Natural killer cell treated with Interleukin-12 subunit alpha and Interleukin-12 subunit beta and Interleukin-15 and Interleukin-18, amount 100 ng/mL, for 72 hours (primary cell): Measurements from ENCODE around the gene MRPS33. TPM values are rescaled to one million over a fixed set of nuclear protein-coding genes. Genes with fewer than 3 reads are reported as not detected.

Source experiments
- total RNA-seq, 2 donors: library from RNA; stranded (reverse); gene quantifications; one replicate each; pipeline ENCODE4 v1.2.3, GENCODE V29; 2022

The MRPS33 gene
- total RNA-seq, 2 donors from 2014 or later: 74.2 to 75.0 TPM

Other genes starting within 250 kb of the MRPS33 start
- 10 to 100 TPM; 35.7 to 42.2 TPM for gene BRAF, start 90.0 kb downstream of the MRPS33 start, total RNA-seq
- gene TMEM178B, start 59.1 kb upstream of the MRPS33 start, total RNA-seq: 1 to 10 TPM; 8.2 to 9.0 TPM